ENCODE measurements around the gene SPRED3. TPM values are rescaled to one million over a fixed set of nuclear protein-coding genes. Genes with fewer than 3 reads are reported as not detected.
A peak's percentile ranks its signal among the peaks of the same experiment; 100 is the strongest.

SPRED3 gene
- total and polyA plus RNA-seq, 8 donors = 0.37 to 5.2 (median 0.96) TPM

DNA sequence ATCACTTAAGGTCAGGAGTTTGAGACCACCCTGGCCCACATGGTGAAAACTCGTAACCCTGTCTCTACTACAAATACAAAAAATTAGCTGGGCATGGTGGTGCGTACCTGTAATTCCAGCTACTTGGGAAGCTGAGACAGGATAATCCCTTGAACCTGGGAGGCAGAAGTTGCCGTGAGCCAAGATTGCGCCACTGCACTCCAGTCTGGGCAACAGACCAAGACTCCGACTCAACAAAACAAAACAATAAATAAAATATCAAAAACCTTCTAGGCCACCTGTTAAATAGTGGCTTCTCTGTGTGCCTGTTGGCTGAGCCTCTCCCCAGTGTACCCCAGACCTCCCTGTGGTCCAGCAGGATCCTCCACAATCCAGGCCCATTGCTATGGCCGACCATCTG is 17.4 kb upstream of the SPRED3 start:
- DNase-seq (no peak), FAIRE-seq (no peak), ATAC-seq (no peak)
- Histone ChIP-seq H3K4me1 (peaks cover 0 to 7% (median 4%) of the 10 kb centered on the region in 3 donors), H3K4me3 (no peak overlapping the region), H3K36me3 (no peaks in the 10 kb centered on the region), H3K27me3 (no peaks in the 10 kb centered on the region), H3K9me3 (no peaks in the 10 kb centered on the region), H3K27ac (no peak overlapping the region)
- TF ChIP-seq, protein P1, sequence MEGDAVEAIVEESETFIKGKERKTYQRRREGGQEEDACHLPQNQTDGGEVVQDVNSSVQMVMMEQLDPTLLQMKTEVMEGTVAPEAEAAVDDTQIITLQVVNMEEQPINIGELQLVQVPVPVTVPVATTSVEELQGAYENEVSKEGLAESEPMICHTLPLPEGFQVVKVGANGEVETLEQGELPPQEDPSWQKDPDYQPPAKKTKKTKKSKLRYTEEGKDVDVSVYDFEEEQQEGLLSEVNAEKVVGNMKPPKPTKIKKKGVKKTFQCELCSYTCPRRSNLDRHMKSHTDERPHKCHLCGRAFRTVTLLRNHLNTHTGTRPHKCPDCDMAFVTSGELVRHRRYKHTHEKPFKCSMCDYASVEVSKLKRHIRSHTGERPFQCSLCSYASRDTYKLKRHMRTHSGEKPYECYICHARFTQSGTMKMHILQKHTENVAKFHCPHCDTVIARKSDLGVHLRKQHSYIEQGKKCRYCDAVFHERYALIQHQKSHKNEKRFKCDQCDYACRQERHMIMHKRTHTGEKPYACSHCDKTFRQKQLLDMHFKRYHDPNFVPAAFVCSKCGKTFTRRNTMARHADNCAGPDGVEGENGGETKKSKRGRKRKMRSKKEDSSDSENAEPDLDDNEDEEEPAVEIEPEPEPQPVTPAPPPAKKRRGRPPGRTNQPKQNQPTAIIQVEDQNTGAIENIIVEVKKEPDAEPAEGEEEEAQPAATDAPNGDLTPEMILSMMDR (IDR thresholded peaks at IDR 0.05) = no peak
- intact Hi-C loops (cut with DNase I) = no loop called here
- 72 to 79% methylated on average over 6 of the region's 6 CpGs for WGBS, 2 donors

DNA sequence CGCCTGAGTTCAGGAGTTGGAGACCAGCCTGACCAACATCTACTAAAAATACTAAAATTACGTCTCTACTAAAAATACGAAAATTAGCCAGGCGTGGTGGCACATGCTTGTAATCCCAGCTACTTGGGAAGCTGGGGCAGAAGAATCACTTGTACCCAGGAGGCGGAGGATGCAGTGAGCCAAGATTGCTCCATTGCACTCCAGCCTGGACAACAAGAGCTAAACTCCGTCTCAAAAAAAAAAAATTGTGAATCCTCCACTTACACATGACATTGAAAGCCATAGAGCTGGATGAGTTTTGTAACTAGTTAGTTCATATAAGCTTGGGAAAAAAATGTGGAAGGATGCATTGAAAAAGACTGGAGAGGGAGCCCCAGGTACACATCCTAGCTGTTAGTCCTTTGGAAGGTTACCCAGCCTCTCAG is 14.6 kb upstream of the SPRED3 start:
- 63 to 66% methylated on average over 6 of the region's 6 CpGs for WGBS, 2 donors
- ATAC-seq = no peak
- Histone ChIP-seq H3K9me3 (no peaks in the 10 kb centered on the region), H3K27ac (peak overlapping the region; percentile 31 to 88 (median 78)), H3K36me3 (no peaks in the 10 kb centered on the region), H3K27me3 (no peaks in the 10 kb centered on the region), H3K4me1 (peaks cover 0 to 11% (median 4%) of the 10 kb centered on the region in 3 donors), H3K4me3 (peak overlapping the region; percentile 4 to 85 (median 38))
- no peak for DNase-seq
- intact Hi-C loops (cut with DNase I) = no loop called here
- TF ChIP-seq, protein P1 (IDR thresholded peaks at IDR 0.05) = no peak
- FAIRE-seq = no peak

- TF ChIP-seq, protein P1 (IDR thresholded peaks at IDR 0.05) = no peak
- WGBS, 2 donors = 0% methylated on average over 64 to 65 of the region's 65 CpGs
- H3K27me3 ChIP-seq = no peaks in the 10 kb centered on the region
- peaks cover 0 to 11% (median 4%) of the 10 kb centered on the region in 3 donors for H3K4me1 ChIP-seq
- peaks cover 0 to 2% (median 0%) of the 10 kb centered on the region in 3 donors for H3K36me3 ChIP-seq
- intact Hi-C loops (cut with DNase I) = no loop called here
- no peaks in the 10 kb centered on the region for H3K9me3 ChIP-seq
- FAIRE-seq (peak; percentile 97), DNase-seq (peak; percentile 96 to 99 (median 99)), ATAC-seq (peak; percentile 98 to 99 (median 98))
- H3K27ac ChIP-seq = peak within 1 kb of the TSS; percentile 76 to 88 (median 84)
- peak within 1 kb of the TSS; percentile 47 to 91 (median 76) for H3K4me3 ChIP-seq
These were observed 14.0 kb upstream of the SPRED3 start, which contains the start of gene PSMD8 for GRCh38 chr19:38374332-38375097. Gene PSMD8 (plus strand): TSS chr19:38374571. CDS start chr19:38374602, 31 bp downstream.

GRCh38 chr19:38375098-38375493 is 13.4 kb upstream of the SPRED3 start:
- DNase-seq = no peak
- TF ChIP-seq, protein P1 (IDR thresholded peaks at IDR 0.05) = no peak
- H3K9me3 ChIP-seq = no peaks in the 10 kb centered on the region
- H3K36me3 ChIP-seq = peaks cover 0 to 8% (median 0%) of the 10 kb centered on the region in 3 donors
- FAIRE-seq = no peak
- peak overlapping the region; percentile 76 to 88 (median 84) for H3K27ac ChIP-seq
- ATAC-seq = peak; percentile 4 to 15 (median 10)
- 0 to 1% methylated on average over 18 of the region's 18 CpGs for WGBS, 2 donors
- H3K4me3 ChIP-seq = peak overlapping the region; percentile 47 to 91 (median 76)
- H3K4me1 ChIP-seq = peaks cover 0 to 11% (median 4%) of the 10 kb centered on the region in 3 donors
- intact Hi-C loops (cut with DNase I) = no loop called here
- H3K27me3 ChIP-seq = no peaks in the 10 kb centered on the region

DNA sequence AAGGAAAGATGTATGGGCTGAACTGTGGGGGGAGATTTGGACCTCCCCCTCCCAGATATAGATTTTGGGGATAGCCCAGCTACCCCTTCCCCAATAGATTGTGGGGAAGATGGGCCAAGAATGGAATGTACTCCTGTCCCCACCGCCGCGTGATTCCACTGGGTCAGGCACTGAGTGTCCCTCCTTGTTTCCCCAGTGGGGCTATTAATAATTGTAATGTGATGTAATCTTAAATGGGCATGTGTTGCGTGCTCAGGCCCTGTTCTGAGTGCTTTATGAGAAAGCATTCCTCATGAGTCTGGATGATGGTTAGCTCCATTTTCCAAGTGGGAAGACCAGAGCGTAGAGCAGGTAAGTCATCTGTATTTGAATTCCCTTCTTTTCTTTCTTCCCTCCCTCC is 12.7 kb upstream of the SPRED3 start:
- peaks cover 0 to 11% (median 4%) of the 10 kb centered on the region in 3 donors for H3K4me1 ChIP-seq
- no peak overlapping the region for H3K27ac ChIP-seq
- H3K36me3 ChIP-seq = peaks cover under 1 to 10% (median under 1%) of the 10 kb centered on the region in 3 donors
- no peak for FAIRE-seq
- H3K27me3 ChIP-seq = no peaks in the 10 kb centered on the region
- DNase-seq = no peak
- ATAC-seq = no peak
- 76 to 82% methylated on average over 5 of the region's 5 CpGs for WGBS, 2 donors
- H3K9me3 ChIP-seq = no peaks in the 10 kb centered on the region
- H3K4me3 ChIP-seq = peak overlapping the region in 3 of 4 donors; percentile 47 to 85 (median 68)
- TF ChIP-seq, protein P1 (IDR thresholded peaks at IDR 0.05) = no peak
- intact Hi-C loops (cut with DNase I) = no loop called here
